Measurements from ENCODE around the gene LPP. TPM values are rescaled to one million over a fixed set of nuclear protein-coding genes. Genes with fewer than 3 reads are reported as not detected.

LPP gene
- total RNA-seq, 4 donors from 2014 or later: 183 to 293 (median 242) TPM

- H3K27ac ChIP-seq: peak overlapping the region; percentile 44 to 69 (median 55)
- WGBS, 2 donors: 61 to 70% methylated on average over 4 of the region's 4 CpGs
Observed at GRCh38 chr3:188853856-188854771, 700.2 kb downstream of the LPP start.

GRCh38 chr3:188854772-188855149 is 700.8 kb downstream of the LPP start:
- TF ChIP-seq, protein P1, sequence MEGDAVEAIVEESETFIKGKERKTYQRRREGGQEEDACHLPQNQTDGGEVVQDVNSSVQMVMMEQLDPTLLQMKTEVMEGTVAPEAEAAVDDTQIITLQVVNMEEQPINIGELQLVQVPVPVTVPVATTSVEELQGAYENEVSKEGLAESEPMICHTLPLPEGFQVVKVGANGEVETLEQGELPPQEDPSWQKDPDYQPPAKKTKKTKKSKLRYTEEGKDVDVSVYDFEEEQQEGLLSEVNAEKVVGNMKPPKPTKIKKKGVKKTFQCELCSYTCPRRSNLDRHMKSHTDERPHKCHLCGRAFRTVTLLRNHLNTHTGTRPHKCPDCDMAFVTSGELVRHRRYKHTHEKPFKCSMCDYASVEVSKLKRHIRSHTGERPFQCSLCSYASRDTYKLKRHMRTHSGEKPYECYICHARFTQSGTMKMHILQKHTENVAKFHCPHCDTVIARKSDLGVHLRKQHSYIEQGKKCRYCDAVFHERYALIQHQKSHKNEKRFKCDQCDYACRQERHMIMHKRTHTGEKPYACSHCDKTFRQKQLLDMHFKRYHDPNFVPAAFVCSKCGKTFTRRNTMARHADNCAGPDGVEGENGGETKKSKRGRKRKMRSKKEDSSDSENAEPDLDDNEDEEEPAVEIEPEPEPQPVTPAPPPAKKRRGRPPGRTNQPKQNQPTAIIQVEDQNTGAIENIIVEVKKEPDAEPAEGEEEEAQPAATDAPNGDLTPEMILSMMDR (IDR thresholded peaks at IDR 0.05): no peak
- no peak for TF ChIP-seq EP300 (IDR thresholded peaks at IDR 0.05)
- no peak for TF ChIP-seq POLR2A (IDR thresholded peaks at IDR 0.05)
- Histone ChIP-seq H3K27ac (peak overlapping the region in 3 of 4 donors; percentile 44 to 69 (median 65)), H3K4me1 (peaks cover 0 to 28% (median 16%) of the 10 kb centered on the region in 4 donors), H3K9me3 (no peaks in the 10 kb centered on the region), H3K36me3 (no peaks in the 10 kb centered on the region), H3K4me3 (no peak overlapping the region), H3K27me3 (no peaks in the 10 kb centered on the region)
- no peak for DNase-seq (ENCODE audit: low spot score in 2 of 2)

More at GRCh38 chr3:188853856-188854771, 700.2 kb downstream of the LPP start:
- no peaks in the 10 kb centered on the region for H3K36me3 ChIP-seq
- peaks cover 0 to 28% (median 16%) of the 10 kb centered on the region in 4 donors for H3K4me1 ChIP-seq
- peak; percentile 43 to 86 for TF ChIP-seq EP300 (IDR thresholded peaks at IDR 0.05)
- TF ChIP-seq, protein P1 (IDR thresholded peaks at IDR 0.05): no peak
- no peaks in the 10 kb centered on the region for H3K27me3 ChIP-seq
- H3K9me3 ChIP-seq: no peaks in the 10 kb centered on the region
- no peak overlapping the region for H3K4me3 ChIP-seq
- peak in 1 of 2 donors; percentile 30 for DNase-seq (ENCODE audit: low spot score in 2 of 2)

DNA sequence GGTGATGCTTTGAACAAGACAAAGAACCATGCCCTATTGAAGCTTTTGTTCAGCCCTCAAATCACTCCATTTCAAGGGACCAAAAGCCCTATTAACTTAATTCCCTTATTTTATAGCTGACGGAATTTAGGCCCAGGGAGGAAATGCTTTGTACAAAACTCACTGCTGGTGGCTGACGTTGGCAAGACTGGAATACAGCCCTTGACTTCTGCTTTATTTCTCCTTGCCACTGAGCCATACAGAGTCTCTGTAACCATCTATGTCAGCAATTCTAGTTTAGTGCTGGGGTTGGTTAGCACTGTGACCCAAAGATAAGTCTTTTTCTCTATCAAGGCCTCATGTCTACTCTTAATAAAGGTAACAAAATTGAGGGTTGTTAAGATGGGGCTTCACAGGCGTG is 701.7 kb downstream of the LPP start:
- Histone ChIP-seq H3K27me3 (no peaks in the 10 kb centered on the region), H3K27ac (peak overlapping the region in 2 of 4 donors; percentile 65 to 69)
- no peak for TF ChIP-seq POLR2A (IDR thresholded peaks at IDR 0.05)
- TF ChIP-seq, protein P1 (IDR thresholded peaks at IDR 0.05): no peak
- no peak for TF ChIP-seq EP300 (IDR thresholded peaks at IDR 0.05)

GRCh38 chr3:188860147-188860546 is 706.2 kb downstream of the LPP start:
- peaks cover 0 to 29% (median 12%) of the 10 kb centered on the region in 4 donors for H3K4me1 ChIP-seq
- DNase-seq (ENCODE audit: low spot score in 2 of 2): no peak
- H3K4me3 ChIP-seq: no peak overlapping the region
- H3K9me3 ChIP-seq: no peaks in the 10 kb centered on the region
- TF ChIP-seq POLR2A (IDR thresholded peaks at IDR 0.05): no peak
- TF ChIP-seq, protein P1 (IDR thresholded peaks at IDR 0.05): no peak
- no peak for TF ChIP-seq EP300 (IDR thresholded peaks at IDR 0.05)
- H3K36me3 ChIP-seq: no peaks in the 10 kb centered on the region
- H3K27ac ChIP-seq: no peak overlapping the region
- no peaks in the 10 kb centered on the region for H3K27me3 ChIP-seq
- WGBS, 2 donors: 95 to 98% methylated on average over 3 of the region's 3 CpGs

More for the DNA sequence above, 701.7 kb downstream of the LPP start:
- Histone ChIP-seq H3K4me3 (no peak overlapping the region), H3K36me3 (no peaks in the 10 kb centered on the region), H3K4me1 (peaks cover 0 to 28% (median 16%) of the 10 kb centered on the region in 4 donors), H3K9me3 (no peaks in the 10 kb centered on the region)
- DNase-seq (ENCODE audit: low spot score in 2 of 2): no peak
- WGBS, 2 donors: 81 to 85% methylated on average over 3 of the region's 3 CpGs

Data from tibial nerve (tissue), 4 donors.